Esophagus squamous epithelium (tissue), 4 donors: Measurements from ENCODE around the gene ZNF646.

Experiments
- POLR2A ChIP-seq, 4 donors: fragments of 450-650 bp; IDR thresholded peaks; one replicate each; pipeline ENCODE4 v1.6.1; 2017; ENCODE audit warnings: antibody characterized with exemption in 4 of 4, mild to moderate bottlenecking in 4 of 4, moderate library complexity in 3 of 4
- TF ChIP-seq, protein P1 (sequence below), 6 experiments: fragments of 450-650 bp in 4 of 6; fragments of 200-600 bp in 2 of 6; sonication (generic) in 2 of 6; IDR thresholded peaks; one replicate each; pipeline ENCODE4 v1.5.1; 2016 to 2019; ENCODE audit warnings: antibody characterized with exemption in 6 of 6, mild to moderate bottlenecking in 4 of 6, moderate library complexity in 4 of 6

DNA sequence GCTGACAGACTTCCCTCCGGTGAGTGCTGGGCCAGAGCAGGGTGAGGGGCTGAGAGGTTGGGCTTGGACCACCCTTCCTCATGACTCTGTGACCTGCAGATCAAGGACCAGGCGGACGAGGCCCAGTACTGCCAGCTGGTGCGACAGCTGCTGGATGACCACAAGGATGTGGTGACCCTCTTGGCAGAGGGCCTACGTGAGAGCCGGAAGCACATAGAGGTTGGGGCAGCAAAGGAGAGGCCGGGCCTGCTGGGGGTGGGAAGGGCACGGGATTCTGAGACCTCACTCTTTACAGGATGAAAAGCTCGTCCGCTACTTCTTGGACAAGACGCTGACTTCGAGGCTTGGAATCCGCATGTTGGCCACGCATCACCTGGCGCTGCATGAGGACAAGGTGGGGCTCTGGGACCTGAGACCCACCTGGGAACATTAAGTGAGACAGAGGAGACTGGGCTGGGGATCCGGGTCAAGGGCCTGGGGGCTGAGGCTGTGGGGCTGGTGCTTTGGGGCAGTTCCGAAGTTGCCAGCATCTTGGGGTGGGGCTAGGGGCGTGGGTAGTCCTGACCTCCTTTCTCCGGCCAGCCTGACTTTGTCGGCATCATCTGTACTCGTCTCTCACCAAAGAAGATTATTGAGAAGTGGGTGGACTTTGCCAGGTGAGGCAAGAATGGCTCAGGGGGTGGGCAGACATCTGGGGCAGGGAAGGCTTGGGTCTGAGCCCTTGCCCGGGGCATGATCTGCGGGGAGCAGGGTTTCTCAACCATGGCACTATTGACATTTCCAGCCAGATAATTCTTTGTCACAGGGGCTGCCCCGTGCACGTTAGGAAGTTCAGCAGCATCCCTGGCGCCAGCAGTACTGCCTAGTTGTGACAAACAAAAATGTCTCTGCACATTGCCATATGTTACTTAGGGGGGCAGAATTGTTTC is 36.1 kb downstream of the ZNF646 start:
- TF ChIP-seq, protein P1, sequence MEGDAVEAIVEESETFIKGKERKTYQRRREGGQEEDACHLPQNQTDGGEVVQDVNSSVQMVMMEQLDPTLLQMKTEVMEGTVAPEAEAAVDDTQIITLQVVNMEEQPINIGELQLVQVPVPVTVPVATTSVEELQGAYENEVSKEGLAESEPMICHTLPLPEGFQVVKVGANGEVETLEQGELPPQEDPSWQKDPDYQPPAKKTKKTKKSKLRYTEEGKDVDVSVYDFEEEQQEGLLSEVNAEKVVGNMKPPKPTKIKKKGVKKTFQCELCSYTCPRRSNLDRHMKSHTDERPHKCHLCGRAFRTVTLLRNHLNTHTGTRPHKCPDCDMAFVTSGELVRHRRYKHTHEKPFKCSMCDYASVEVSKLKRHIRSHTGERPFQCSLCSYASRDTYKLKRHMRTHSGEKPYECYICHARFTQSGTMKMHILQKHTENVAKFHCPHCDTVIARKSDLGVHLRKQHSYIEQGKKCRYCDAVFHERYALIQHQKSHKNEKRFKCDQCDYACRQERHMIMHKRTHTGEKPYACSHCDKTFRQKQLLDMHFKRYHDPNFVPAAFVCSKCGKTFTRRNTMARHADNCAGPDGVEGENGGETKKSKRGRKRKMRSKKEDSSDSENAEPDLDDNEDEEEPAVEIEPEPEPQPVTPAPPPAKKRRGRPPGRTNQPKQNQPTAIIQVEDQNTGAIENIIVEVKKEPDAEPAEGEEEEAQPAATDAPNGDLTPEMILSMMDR (IDR thresholded peaks at IDR 0.05), result no peak
- TF ChIP-seq POLR2A (IDR thresholded peaks at IDR 0.05), result no peak
